Raji (cell line): Measurements from ENCODE around the gene PRPF31.

ENCODE experiments used
- POLR2A ChIP-seq: IDR thresholded peaks from 2 replicates; pipeline ENCODE4 v1.6.1; 2011; ENCODE audit warnings: low read depth, low read length, control low read depth; ENCODE audit not compliant: insufficient read depth

PRPF31 gene

GRCh38 chr19:54133312-54133956 is 17.9 kb downstream of the PRPF31 start:
- no peak for TF ChIP-seq POLR2A

- no peak for TF ChIP-seq POLR2A
Measured at GRCh38 chr19:54133957-54134590, 18.5 kb downstream of the PRPF31 start.

- no peak for TF ChIP-seq POLR2A
Measured at GRCh38 chr19:54136086-54136863, 20.7 kb downstream of the PRPF31 start.

GRCh38 chr19:54136864-54137698 is 21.5 kb downstream of the PRPF31 start:
- TF ChIP-seq POLR2A = peak; percentile 95

DNA sequence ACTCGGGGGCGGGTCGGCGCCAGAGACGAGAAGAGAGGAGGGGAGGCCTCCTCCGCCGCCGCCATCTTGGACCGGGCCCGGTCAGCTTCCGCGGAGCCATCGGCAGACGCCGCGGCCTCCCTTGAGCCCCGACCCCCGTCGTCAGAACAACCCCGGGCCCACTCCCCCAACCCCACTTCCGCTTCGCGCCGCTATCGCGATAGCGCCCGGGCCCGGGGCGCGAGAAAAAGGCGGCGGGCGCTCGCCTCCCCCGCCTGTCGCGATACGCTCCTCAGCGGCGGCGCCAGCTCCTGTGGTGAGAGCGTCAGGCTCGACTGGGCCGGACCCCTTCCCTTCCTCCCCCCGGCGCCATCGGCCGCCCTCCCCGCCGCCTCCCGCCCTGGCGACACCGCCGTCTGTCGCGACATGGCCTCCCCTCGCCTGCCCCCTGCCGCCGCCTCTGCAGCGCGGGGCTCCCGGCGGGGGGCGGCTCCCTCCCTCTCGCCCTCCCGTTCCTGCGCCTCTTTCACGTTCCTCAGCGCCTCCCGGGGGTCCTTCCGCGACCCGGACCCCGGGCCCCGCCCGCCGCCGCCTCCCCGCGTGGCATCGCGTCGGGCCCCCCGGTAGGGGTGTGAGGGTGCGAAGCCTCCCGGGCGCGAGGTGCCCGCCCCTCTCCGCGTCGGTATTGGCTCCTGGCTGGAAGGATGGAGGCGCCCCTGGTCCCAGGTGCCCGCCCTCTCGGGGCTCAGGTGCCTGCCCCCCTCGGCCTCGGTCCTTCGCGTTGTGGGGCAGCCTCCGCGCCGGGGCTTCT is 22.3 kb downstream of the PRPF31 start, which contains the start of gene CNOT3:
Gene CNOT3, plus strand, starts transcription at position 64 of the 790 bp plus-strand sequence. CDS start 5,217 bp downstream, outside the sequence.
- TF ChIP-seq POLR2A = peak; percentile 66

DNA sequence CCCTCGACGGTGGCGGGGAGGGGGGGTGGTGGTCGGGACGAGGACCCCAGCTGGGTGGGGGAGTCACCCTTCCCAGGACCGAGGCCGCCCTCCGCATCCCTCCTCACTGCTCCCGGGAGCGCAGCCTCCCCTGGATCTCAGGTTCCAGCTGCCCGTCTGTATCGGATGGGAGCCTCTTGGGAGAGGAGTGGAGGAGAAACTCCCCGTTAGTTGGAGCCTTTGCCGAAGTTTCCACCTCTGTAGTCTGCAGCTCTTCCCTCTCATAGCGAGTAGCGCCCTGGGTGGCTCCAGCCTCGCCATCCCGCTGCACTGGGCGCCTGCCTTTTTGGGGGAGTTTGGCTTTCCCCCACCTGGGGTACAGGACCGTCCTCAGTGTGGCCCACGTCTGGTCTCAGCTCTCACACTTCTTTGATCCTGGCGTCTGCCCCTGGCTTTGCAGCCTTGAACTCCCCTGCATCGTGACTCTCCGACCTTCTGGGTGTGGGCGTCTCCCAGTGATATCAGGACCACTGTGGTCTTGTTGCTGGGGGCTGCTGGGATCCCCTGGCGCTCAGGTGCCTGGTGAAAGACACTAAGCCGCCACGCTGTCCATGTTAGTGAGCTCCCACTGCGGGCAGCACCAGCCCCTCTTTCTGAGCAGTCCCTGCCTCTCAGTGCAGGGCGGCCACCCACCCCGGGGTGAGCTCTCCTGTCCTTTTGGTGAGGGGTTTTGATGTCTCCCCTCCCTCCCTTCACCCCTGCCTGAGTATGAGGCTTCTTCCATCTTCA is 23.1 kb downstream of the PRPF31 start:
- TF ChIP-seq POLR2A = no peak

GRCh38 chr19:54141356-54141755 is 25.8 kb downstream of the PRPF31 start:
- TF ChIP-seq POLR2A = no peak

DNA sequence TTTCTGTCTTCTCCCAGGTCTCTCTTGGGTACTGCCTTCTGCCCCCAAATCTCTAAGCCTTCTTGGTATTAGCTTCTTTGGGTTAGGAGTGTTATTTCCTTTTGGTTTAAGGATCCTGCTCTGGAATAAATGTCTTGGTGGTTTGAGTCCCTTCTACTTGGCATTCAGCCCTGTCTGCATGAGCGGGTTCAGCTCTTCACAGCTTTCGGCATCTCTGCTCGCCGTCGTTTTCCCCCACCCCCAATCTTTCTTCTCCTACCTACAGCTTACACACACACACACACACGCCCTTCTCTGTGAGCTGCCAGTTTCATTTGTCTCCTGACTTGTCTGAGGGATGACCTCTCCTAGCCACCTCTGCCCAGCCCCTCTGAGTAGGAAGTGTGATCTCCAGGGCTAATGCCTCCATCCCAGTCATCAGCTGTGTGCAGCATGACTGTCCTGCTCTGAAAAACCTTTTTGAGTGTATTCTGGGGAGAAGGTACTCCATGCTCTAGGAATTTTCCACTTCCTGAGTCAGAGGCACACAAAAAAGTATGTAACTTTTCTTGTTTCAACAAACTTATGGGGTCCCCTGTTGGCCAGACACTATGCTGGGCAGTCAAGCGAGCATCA is 26.7 kb downstream of the PRPF31 start:
- no peak for TF ChIP-seq POLR2A

- no peak for TF ChIP-seq POLR2A
Measured at GRCh38 chr19:54145541-54146158, 30.1 kb downstream of the PRPF31 start.

DNA sequence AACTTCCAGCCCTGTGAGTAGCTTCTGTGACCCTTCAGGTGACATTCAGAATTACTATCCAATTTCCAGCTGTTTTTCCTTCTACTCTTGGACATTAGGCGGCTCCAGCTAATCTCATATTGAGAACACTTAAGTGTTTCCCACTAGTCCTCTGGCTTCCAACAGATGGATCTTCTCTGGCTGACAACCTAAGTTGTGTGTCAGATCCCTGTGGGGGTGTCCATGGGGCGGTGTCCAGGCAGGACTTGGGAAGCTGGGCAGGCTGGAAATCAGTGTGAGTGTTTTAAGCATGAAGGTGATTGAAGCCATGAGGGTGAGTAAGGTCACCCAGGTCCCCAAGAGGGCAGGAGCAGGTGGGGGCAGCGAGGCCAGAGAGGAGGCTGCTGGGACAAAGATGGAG is 32.1 kb downstream of the PRPF31 start:
- TF ChIP-seq POLR2A = no peak

DNA sequence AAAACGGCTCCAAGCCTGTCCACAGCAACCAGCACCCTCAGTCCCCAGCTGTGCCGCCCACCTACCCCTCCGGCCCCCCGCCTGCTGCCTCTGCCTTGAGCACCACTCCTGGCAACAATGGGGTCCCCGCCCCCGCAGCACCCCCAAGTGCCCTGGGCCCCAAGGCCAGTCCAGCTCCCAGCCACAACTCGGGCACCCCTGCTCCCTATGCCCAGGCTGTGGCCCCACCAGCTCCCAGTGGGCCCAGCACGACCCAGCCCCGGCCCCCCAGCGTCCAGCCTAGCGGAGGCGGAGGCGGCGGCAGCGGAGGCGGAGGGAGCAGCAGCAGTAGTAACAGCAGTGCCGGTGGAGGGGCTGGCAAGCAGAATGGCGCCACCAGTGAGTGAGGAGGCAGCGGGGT is 32.6 kb downstream of the PRPF31 start:
- no peak for TF ChIP-seq POLR2A

- no peak for TF ChIP-seq POLR2A
Measured at GRCh38 chr19:54149021-54149812, 33.7 kb downstream of the PRPF31 start.
